Endothelial cell of umbilical vein (primary cell): ENCODE data around the gene FLT3. TPM values are rescaled to one million over a fixed set of nuclear protein-coding genes. Genes with fewer than 3 reads are reported as not detected.

Experiments used
- BruUV-seq: library from RNA; stranded (reverse); fragments of 400-500 nt; replicated peaks from 2 replicates; lab custom pipeline; 2021; lab: Mats Ljungman, UMichigan
- CTCF ChIA-PET: fragments of 300-600, 350-600 bp; sonication (Branson Sonifier 250); formaldehyde crosslinking; loops from one replicate; lab custom pipeline; 2021; ENCODE audit warnings: antibody characterized with exemption, inconsistent platforms; lab: Charles Lee
- POLR2A ChIA-PET: fragments of 300-600, 350-600 bp; sonication (Branson Sonifier 250); formaldehyde crosslinking; loops from one replicate; lab custom pipeline; 2021; ENCODE audit warnings: antibody characterized with exemption, inconsistent platforms; lab: Charles Lee
- DNase-seq: peaks from one replicate; pipeline ENCODE4 v3.0.0-alpha.2; 2011; ENCODE audit warnings: low read depth, low spot score
- FAIRE-seq: peaks from 2 replicates; lab custom pipeline; 2011; peaks lifted over from hg19 to GRCh38; lab: Jason Lieb, UNC
- H2AFZ ChIP-seq: 2 replicates; pipeline ENCODE4 v1.6.0; 2012; ENCODE audit warnings: low read depth, low read length, control low read depth, inconsistent platforms
- H3K27ac ChIP-seq: 2 replicates; pipeline ENCODE4 v1.5.1; 2011; ENCODE audit warnings: low read depth, mild to moderate bottlenecking, control low read depth, low read length, moderate library complexity; ENCODE audit not compliant: insufficient read depth
- H3K27me3 ChIP-seq, 2 experiments: 2 replicates each; pipeline versions ENCODE4 v1.6.0 to v1.6.1; 2011; ENCODE audit warnings: low read length in 2 of 2, mixed read lengths in 1 of 2; ENCODE audit not compliant: control insufficient read depth in 2 of 2, insufficient read depth in 2 of 2
- H3K36me3 ChIP-seq, 2 experiments: 2 replicates in 1 of 2; 3 replicates in 1 of 2; pipeline ENCODE4 v1.5.1; 2011; ENCODE audit warnings: low read length in 2 of 2, mild to moderate bottlenecking in 1 of 2, moderate library complexity in 1 of 2; ENCODE audit not compliant: control insufficient read depth in 2 of 2, insufficient read depth in 2 of 2; ENCODE audit errors: extremely low read depth in 1 of 2
- H3K4me1 ChIP-seq: 3 replicates; pipeline ENCODE4 v1.5.1; 2011; ENCODE audit warnings: mild to moderate bottlenecking, low read length; ENCODE audit not compliant: control insufficient read depth, insufficient read depth; ENCODE audit errors: extremely low read depth
- H3K4me2 ChIP-seq: 2 replicates; pipeline ENCODE4 v1.6.1; 2011; ENCODE audit warnings: low read length, control low read depth, mixed read lengths; ENCODE audit not compliant: insufficient read depth
- H3K4me3 ChIP-seq, 3 experiments: fragments of 200-600 bp in 1 of 3; sonication (generic), shearing (Covaris generic) in 1 of 3; replicated peaks in 1 of 3; 2 replicates each; pipeline ENCODE4 v1.5.1; 2011 to 2016; ENCODE audit warnings: control low read depth in 3 of 3, low read length in 3 of 3, mild to moderate bottlenecking in 2 of 3, inconsistent platforms in 1 of 3, low read depth in 1 of 3, moderate library complexity in 1 of 3; ENCODE audit not compliant: insufficient read depth in 1 of 3
- H3K79me2 ChIP-seq: 2 replicates; pipeline ENCODE4 v1.6.0; 2012; ENCODE audit warnings: low read length, inconsistent platforms; ENCODE audit not compliant: control insufficient read depth, insufficient read depth
- H3K9ac ChIP-seq: replicated peaks from 2 replicates; pipeline ENCODE3; 2011; ENCODE audit warnings: low read length, control low read depth; ENCODE audit not compliant: insufficient read depth; ENCODE audit errors: extremely low read depth
- H3K9me1 ChIP-seq: replicated peaks from 3 replicates; pipeline ENCODE4 v1.6.0; 2011; ENCODE audit warnings: mild to moderate bottlenecking, low read length; ENCODE audit not compliant: control insufficient read depth, insufficient read depth; ENCODE audit errors: extremely low read depth
- H3K9me3 ChIP-seq: replicated peaks from 2 replicates; pipeline ENCODE4 v1.5.1; 2012; ENCODE audit warnings: low read length, inconsistent platforms; ENCODE audit not compliant: control insufficient read depth, insufficient read depth
- H4K20me1 ChIP-seq: replicated peaks from 2 replicates; pipeline ENCODE3; 2011; ENCODE audit warnings: mild to moderate bottlenecking, low read length; ENCODE audit not compliant: control insufficient read depth, insufficient read depth; ENCODE audit errors: extremely low read depth
- CTCF ChIP-seq, 2 donors: IDR thresholded peaks; 1 replicate in 1 of 2; 2 replicates in 1 of 2; pipeline ENCODE4 v1.5.1; 2011; ENCODE audit warnings: low read length in 2 of 2, mild to moderate bottlenecking in 2 of 2, moderate library complexity in 2 of 2, control low read depth in 1 of 2, inconsistent platforms in 1 of 2, low read depth in 1 of 2; ENCODE audit not compliant: insufficient read depth in 1 of 2; ENCODE audit errors: extremely low read depth in 1 of 2
- EZH2 ChIP-seq: IDR thresholded peaks from 2 replicates; pipeline ENCODE4 v1.6.1; 2012; ENCODE audit warnings: borderline replicate concordance, low read depth, mild to moderate bottlenecking, moderate library complexity, low read length, inconsistent platforms; ENCODE audit not compliant: severe bottlenecking
- FOS ChIP-seq: IDR thresholded peaks from 2 replicates; pipeline ENCODE4 v1.6.1; 2011; ENCODE audit warnings: mild to moderate bottlenecking, low read length, moderate library complexity, borderline replicate concordance; ENCODE audit not compliant: insufficient read depth
- GATA2 ChIP-seq: IDR thresholded peaks from 2 replicates; pipeline ENCODE4 v1.7.0; 2011; ENCODE audit warnings: low read depth, mild to moderate bottlenecking, moderate library complexity, mixed read lengths, low read length; ENCODE audit not compliant: insufficient read length, insufficient read depth
- JUN ChIP-seq: IDR thresholded peaks from 2 replicates; pipeline ENCODE4 v1.6.1; 2011; ENCODE audit warnings: borderline replicate concordance, low read depth; ENCODE audit not compliant: insufficient read length, insufficient read depth
- MAX ChIP-seq: IDR thresholded peaks from 2 replicates; pipeline ENCODE4 v1.6.1; 2011; ENCODE audit not compliant: insufficient read depth, insufficient read length
- MYC ChIP-seq: IDR thresholded peaks from one replicate; pipeline ENCODE4 v1.6.1; 2011; ENCODE audit warnings: mild to moderate bottlenecking, low read depth, low read length
- POLR2A ChIP-seq: IDR thresholded peaks from 2 replicates; pipeline ENCODE4 v1.6.1; 2012; ENCODE audit warnings: low read depth, mild to moderate bottlenecking, control low read depth, low read length
- POLR2AphosphoS5 ChIP-seq: IDR thresholded peaks from 2 replicates; pipeline ENCODE4 v1.6.1; 2012; ENCODE audit warnings: low read depth, mild to moderate bottlenecking, control low read depth, low read length, moderate library complexity; ENCODE audit not compliant: insufficient read depth
- dilution Hi-C: fragments of 300-500 bp; cut with MboI; formaldehyde crosslinking; loops from one replicate; pipeline ENCODE4 v1.15.0; 2019; ENCODE audit warnings: low sequenced_read_pairs; ENCODE audit not compliant: extremely low pct_ligation_motif_present
- intact Hi-C: fragments of 100-400 bp; cut with micrococcal nuclease; formaldehyde crosslinking; loops from one replicate; pipeline ENCODE4 v1.10.0; 2022
- polyA plus RNA-seq, 4 experiments: library from polyadenylated mRNA; depleted of rRNA in 3 of 4; stranded (reverse) in 3 of 4; unstranded in 1 of 4; fragments of >200 nt; gene quantifications; 2 replicates each; pipeline versions ENCODE4 v1.2.1 to v1.2.3, GENCODE V29; 2011 to 2012; ENCODE audit warnings: missing spikeins in 1 of 4
- total RNA-seq: library from RNA; stranded (reverse); gene quantifications from 2 replicates; pipeline ENCODE4 v1.2.3, GENCODE V29; 2021

Gene FLT3
- total and polyA plus RNA-seq, 2 donors (not counting 3 experiments of a cell fraction or from before 2014, with no cell fraction given) = 0.03 TPM; not detected in 1

GRCh38 chr13:27971236-27971645 is 129.1 kb downstream of the FLT3 start:
- no peaks in the 10 kb centered on the region for H3K79me2 ChIP-seq
- CTCF ChIA-PET = interaction anchor here (1.8 to 3.3 kb wide), 2 partner anchors 13 to 17 kb away, joined by 4 to 11 read pairs; no protein-coding TSS in a partner anchor
- H3K4me2 ChIP-seq = no peak overlapping the region
- FAIRE-seq = no peak
- no peak overlapping the region for H3K27ac ChIP-seq
- H3K36me3 ChIP-seq = no peaks in the 10 kb centered on the region
- no TSS peak for BruUV-seq
- dilution Hi-C loops = no loop called here
- peaks cover 87 to 99% of the 10 kb centered on the region in 2 experiments for H3K27me3 ChIP-seq
- intact Hi-C loops = no loop called here
- TF ChIP-seq EZH2 = no peak
- no peak for TF ChIP-seq MYC
- no peak for TF ChIP-seq CTCF (IDR thresholded peaks at IDR 0.05; ENCODE audit: extremely low read depth in 1 of 2, insufficient read depth in 1 of 2, low read depth in 1 of 2, low read length in 2 of 2)
- TF ChIP-seq JUN = no peak
- TF ChIP-seq FOS = no peak
- TF ChIP-seq POLR2A = no peak
- TF ChIP-seq MAX = no peak
- no peak for TF ChIP-seq POLR2AphosphoS5
- TF ChIP-seq GATA2 = no peak
- no peak overlapping the region for H3K4me3 ChIP-seq
- H3K9me3 ChIP-seq = no peaks in the 10 kb centered on the region
- H3K4me1 ChIP-seq = no peaks in the 10 kb centered on the region
- no peaks in the 10 kb centered on the region for H4K20me1 ChIP-seq
- no peaks in the 10 kb centered on the region for H3K9me1 ChIP-seq
- H3K9ac ChIP-seq = no peak overlapping the region
- H2AFZ ChIP-seq = no peak overlapping the region
- no peak for DNase-seq
- POLR2A ChIA-PET = no interaction called here
